22Rv1 (cell line): ENCODE measurements around the gene SATB1.
A peak's percentile ranks its signal among the peaks of the same experiment; 100 is the strongest.

Experiments
- ZFX ChIP-seq: fragments of 450-650 bp; IDR thresholded peaks from 2 replicates; pipeline ENCODE4 v1.6.1; 2017; ENCODE audit warnings: antibody characterized with exemption, borderline replicate concordance
- TF ChIP-seq, protein P1 (sequence below): fragments of 450-650 bp; IDR thresholded peaks from 2 replicates; pipeline ENCODE4 v1.5.1; 2017; ENCODE audit warnings: mild to moderate bottlenecking

DNA sequence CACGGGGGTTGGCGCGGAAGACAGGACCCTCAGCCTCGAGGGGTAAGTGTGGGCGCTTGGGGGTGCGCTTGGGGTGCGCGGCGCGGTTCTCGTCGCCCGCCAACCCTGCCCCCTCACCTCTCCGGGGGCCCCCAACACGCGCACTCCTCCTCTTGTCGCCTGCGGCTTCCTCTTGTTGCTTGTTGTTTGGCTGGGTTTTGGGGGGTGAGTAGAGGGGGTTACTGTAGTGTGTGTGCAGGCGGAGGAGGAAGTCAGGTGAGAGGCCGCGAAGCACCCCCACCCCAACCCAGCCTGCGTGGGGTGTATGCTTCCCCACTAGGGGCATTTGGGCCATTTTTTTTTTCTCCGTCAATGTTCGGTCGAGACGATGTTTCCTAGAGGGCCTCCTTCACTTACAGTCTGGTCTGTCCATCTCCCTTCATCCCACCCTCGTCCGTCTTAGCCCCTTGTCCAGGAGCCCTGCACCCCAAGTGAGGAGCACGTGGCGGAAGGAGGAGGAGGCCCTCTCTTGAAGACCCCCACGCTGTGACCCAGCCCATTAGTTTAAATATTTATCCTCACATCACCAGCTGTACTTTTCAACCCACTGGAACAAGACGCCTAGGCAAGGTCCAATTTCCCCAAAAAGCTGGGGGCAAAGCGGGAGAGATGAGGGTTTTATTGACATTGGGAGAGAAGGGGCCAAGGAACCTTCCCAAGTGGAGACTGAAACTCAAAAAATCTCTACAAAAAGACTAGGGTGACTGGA is 20.4 kb upstream of the SATB1 start:
- TF ChIP-seq, protein P1, sequence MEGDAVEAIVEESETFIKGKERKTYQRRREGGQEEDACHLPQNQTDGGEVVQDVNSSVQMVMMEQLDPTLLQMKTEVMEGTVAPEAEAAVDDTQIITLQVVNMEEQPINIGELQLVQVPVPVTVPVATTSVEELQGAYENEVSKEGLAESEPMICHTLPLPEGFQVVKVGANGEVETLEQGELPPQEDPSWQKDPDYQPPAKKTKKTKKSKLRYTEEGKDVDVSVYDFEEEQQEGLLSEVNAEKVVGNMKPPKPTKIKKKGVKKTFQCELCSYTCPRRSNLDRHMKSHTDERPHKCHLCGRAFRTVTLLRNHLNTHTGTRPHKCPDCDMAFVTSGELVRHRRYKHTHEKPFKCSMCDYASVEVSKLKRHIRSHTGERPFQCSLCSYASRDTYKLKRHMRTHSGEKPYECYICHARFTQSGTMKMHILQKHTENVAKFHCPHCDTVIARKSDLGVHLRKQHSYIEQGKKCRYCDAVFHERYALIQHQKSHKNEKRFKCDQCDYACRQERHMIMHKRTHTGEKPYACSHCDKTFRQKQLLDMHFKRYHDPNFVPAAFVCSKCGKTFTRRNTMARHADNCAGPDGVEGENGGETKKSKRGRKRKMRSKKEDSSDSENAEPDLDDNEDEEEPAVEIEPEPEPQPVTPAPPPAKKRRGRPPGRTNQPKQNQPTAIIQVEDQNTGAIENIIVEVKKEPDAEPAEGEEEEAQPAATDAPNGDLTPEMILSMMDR = peak; percentile 46
- no peak for TF ChIP-seq ZFX
